Endodermal cell (in vitro differentiated cells): ENCODE measurements around the gene GRID1. TPM values are rescaled to one million over a fixed set of nuclear protein-coding genes. Genes with fewer than 3 reads are reported as not detected.

Source experiments
- DNase-seq: peaks from one replicate; pipeline ENCODE4 v3.0.0-alpha.2; 2017
- H3K27ac ChIP-seq: 2 replicates; pipeline ENCODE4 v1.5.1; 2013; ENCODE audit warnings: mild to moderate bottlenecking, low read depth, low read length, moderate library complexity
- H3K27me3 ChIP-seq: 2 replicates; pipeline ENCODE4 v1.6.1; 2013; ENCODE audit warnings: mild to moderate bottlenecking, low read length, moderate library complexity; ENCODE audit not compliant: insufficient read depth, control insufficient read depth, poor library complexity, severe bottlenecking
- H3K36me3 ChIP-seq: 2 replicates; pipeline ENCODE4 v1.7.0; 2013; ENCODE audit warnings: mild to moderate bottlenecking, low read length, moderate library complexity; ENCODE audit not compliant: control insufficient read depth, insufficient read depth
- H3K4me1 ChIP-seq: one replicate; pipeline ENCODE4 v1.7.0; 2013; ENCODE audit warnings: low read length; ENCODE audit not compliant: control insufficient read depth, insufficient read depth
- H3K4me3 ChIP-seq: 2 replicates; pipeline ENCODE4 v1.5.1; 2013; ENCODE audit warnings: mild to moderate bottlenecking, low read length, moderate library complexity
- H3K9ac ChIP-seq: 2 replicates; pipeline ENCODE4 v1.6.1; 2013; ENCODE audit warnings: mild to moderate bottlenecking, low read length, moderate library complexity; ENCODE audit not compliant: poor library complexity, severe bottlenecking; ENCODE audit errors: extremely low read depth
- H3K9me3 ChIP-seq: 2 replicates; pipeline ENCODE4 v1.6.1; 2013; ENCODE audit warnings: mild to moderate bottlenecking, low read length, moderate library complexity; ENCODE audit not compliant: control insufficient read depth
- H3K27ac Mint-ChIP-seq: 2 replicates; pipeline ENCODE4 v1.8.0; 2020; ENCODE audit warnings: mixed read lengths
- H3K27me3 Mint-ChIP-seq: 2 replicates; pipeline ENCODE4 v1.8.0; 2021; ENCODE audit warnings: mild to moderate bottlenecking, mixed read lengths; ENCODE audit not compliant: insufficient read depth
- H3K36me3 Mint-ChIP-seq: 2 replicates; pipeline ENCODE4 v1.8.0; 2020; ENCODE audit warnings: low read depth, mixed read lengths
- H3K4me1 Mint-ChIP-seq: 2 replicates; pipeline ENCODE4 v1.8.0; 2020; ENCODE audit warnings: mixed read lengths
- H3K4me3 Mint-ChIP-seq: 2 replicates; pipeline ENCODE4 v1.8.0; 2020; ENCODE audit warnings: mild to moderate bottlenecking, moderate library complexity, mixed read lengths
- H3K9me3 Mint-ChIP-seq: 2 replicates; pipeline ENCODE4 v1.8.0; 2020; ENCODE audit warnings: mild to moderate bottlenecking, mixed read lengths
- WGBS, 2 experiments: methylation state at CpG; one replicate each; pipeline versions ENCODE4 v1.1.5 to v1.1.7; 2013; ENCODE audit warnings: missing lambda C conversion rate in 2 of 2, mixed read lengths in 1 of 2; ENCODE audit not compliant: insufficient coverage in 1 of 2, insufficient read length in 1 of 2; 5-methylcytosine and 5-hydroxymethylcytosine counted together
- total RNA-seq, 2 donors: library from RNA; stranded (reverse); fragmentation: NEBNext Ultra II Directional in 1 of 2; extraction: Animal tissue kit (Norgen Biotek cat#: 25700) in 1 of 2; gene quantifications; 2 replicates in 1 of 2; 3 replicates in 1 of 2; pipeline ENCODE4 v1.2.1, GENCODE V29; 2021
- TF ChIP-seq, protein P1 (sequence below): fragments of 200-600 bp; sonication (generic); conservative IDR thresholded peaks from 2 replicates; pipeline ENCODE4 v1.5.0; 2021; ENCODE audit warnings: antibody characterized with exemption, mild to moderate bottlenecking

The GRID1 gene
- total RNA-seq, 2 donors from 2014 or later, result 0.13 to 0.53 TPM

DNA sequence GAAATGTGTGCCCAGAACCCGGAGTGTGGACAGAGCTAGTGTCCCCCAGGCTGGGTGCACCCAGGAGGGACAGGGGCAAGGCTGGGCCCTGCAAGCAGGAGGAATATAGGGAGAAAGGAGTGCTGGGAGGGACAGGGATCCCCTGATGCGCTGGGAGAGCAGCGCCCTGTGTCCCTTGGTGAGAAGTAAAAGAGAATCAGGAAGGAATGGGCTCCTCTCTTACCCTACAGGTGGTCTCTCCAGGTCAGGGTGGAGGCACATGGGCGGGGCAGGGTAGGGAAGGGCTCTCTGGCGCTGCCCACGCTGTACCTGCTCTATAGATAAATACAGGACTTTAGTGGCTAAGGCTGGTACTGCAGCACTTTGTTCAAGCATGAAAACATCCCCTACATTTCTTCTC is 753.8 kb downstream of the GRID1 start:
- no peak overlapping the region for H3K4me3 Mint-ChIP-seq
- H3K27me3 ChIP-seq, result no peaks in the 10 kb centered on the region
- TF ChIP-seq, protein P1, sequence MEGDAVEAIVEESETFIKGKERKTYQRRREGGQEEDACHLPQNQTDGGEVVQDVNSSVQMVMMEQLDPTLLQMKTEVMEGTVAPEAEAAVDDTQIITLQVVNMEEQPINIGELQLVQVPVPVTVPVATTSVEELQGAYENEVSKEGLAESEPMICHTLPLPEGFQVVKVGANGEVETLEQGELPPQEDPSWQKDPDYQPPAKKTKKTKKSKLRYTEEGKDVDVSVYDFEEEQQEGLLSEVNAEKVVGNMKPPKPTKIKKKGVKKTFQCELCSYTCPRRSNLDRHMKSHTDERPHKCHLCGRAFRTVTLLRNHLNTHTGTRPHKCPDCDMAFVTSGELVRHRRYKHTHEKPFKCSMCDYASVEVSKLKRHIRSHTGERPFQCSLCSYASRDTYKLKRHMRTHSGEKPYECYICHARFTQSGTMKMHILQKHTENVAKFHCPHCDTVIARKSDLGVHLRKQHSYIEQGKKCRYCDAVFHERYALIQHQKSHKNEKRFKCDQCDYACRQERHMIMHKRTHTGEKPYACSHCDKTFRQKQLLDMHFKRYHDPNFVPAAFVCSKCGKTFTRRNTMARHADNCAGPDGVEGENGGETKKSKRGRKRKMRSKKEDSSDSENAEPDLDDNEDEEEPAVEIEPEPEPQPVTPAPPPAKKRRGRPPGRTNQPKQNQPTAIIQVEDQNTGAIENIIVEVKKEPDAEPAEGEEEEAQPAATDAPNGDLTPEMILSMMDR, result peak; percentile 68
- no peaks in the 10 kb centered on the region for H3K9me3 Mint-ChIP-seq
- H3K4me3 ChIP-seq, result no peak overlapping the region
- H3K4me1 ChIP-seq, result no peaks in the 10 kb centered on the region
- no peaks in the 10 kb centered on the region for H3K27me3 Mint-ChIP-seq
- no peaks in the 10 kb centered on the region for H3K9me3 ChIP-seq
- H3K9ac ChIP-seq, result no peak overlapping the region
- H3K36me3 Mint-ChIP-seq, result no peaks in the 10 kb centered on the region
- WGBS, 2 experiments, result 89 to 100% methylated on average over 3 to 6 of the region's 6 CpGs
- DNase-seq, result peak; percentile 74
- peaks cover 6% of the 10 kb centered on the region for H3K4me1 Mint-ChIP-seq
- H3K36me3 ChIP-seq, result no peaks in the 10 kb centered on the region
- no peak overlapping the region for H3K27ac Mint-ChIP-seq
- H3K27ac ChIP-seq, result no peak overlapping the region

DNA sequence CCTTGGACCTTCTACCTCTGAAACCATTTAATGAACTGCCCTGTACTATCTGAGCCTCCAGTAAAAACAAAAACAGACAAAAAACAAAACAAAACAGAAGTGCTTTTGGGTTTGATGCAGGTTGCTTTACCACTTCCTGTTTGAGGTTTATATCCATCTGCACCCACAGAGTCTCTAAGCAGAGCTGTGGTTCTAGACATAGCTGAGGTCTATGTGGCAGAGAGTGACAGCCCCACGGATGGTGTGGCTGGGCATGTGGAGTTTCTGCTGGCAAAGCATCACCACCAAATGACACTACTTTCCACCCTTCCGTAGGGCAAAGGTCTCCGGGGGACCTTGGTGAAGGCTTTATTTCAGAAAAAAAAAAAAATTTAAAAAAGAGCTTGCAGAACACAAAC is 754.2 kb downstream of the GRID1 start:
- H3K27ac Mint-ChIP-seq, result no peak overlapping the region
- WGBS, 2 experiments, result 93% methylated on average over 3 of the region's 3 CpGs; no CpG with 5 or more reads in 1 of the 2 experiments
- TF ChIP-seq, protein P1, result no peak

DNA sequence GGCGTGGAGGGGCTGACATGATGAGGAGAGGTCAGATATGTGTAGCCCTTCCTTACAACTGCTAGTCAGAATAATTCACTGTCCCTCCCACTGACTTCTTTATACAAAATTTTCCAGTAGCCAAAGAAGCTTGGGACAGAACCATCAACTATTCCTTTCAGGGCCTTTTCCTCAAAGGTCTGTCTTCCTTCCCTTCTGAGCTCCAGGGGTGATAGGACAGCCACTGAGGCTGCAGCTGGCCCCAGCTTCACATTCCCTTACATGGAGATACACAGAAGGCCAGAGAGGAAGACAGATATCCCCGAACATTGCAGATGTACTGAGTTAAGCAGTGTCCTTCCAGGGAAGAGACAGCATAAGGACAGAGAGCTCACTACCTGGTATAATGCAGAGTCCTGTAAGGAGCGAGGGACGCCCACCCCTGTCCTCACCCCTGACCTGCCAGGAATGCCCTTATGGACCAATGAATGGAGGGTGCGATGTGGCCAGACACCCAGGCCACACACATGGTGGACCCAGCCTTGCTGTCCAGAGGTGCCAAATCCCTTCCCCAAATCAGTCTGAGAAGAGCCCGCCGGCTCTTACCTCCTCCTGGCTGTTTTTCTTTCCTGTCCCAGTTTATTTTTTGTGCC is 754.7 kb downstream of the GRID1 start:
- Histone ChIP-seq H3K4me3 (no peak overlapping the region), H3K27me3 (no peaks in the 10 kb centered on the region), H3K9me3 (no peaks in the 10 kb centered on the region), H3K36me3 (no peaks in the 10 kb centered on the region), H3K27ac (no peak overlapping the region), H3K4me1 (no peaks in the 10 kb centered on the region), H3K9ac (no peak overlapping the region)
- H3K4me3 Mint-ChIP-seq, result no peak overlapping the region
- TF ChIP-seq, protein P1, result no peak
- no peaks in the 10 kb centered on the region for H3K36me3 Mint-ChIP-seq
- peak; percentile 22 for DNase-seq
- WGBS, 2 experiments, result 93 to 94% methylated on average over 5 to 7 of the region's 7 CpGs
- H3K27ac Mint-ChIP-seq, result no peak overlapping the region
- peaks cover 6% of the 10 kb centered on the region for H3K4me1 Mint-ChIP-seq
- no peaks in the 10 kb centered on the region for H3K27me3 Mint-ChIP-seq
- peaks cover 2% of the 10 kb centered on the region for H3K9me3 Mint-ChIP-seq

More for the DNA sequence above, 754.2 kb downstream of the GRID1 start:
- H3K9me3 Mint-ChIP-seq, result peaks cover 2% of the 10 kb centered on the region
- Histone ChIP-seq H3K9ac (no peak overlapping the region), H3K9me3 (no peaks in the 10 kb centered on the region), H3K27ac (no peak overlapping the region), H3K4me3 (no peak overlapping the region), H3K4me1 (no peaks in the 10 kb centered on the region), H3K36me3 (no peaks in the 10 kb centered on the region), H3K27me3 (no peaks in the 10 kb centered on the region)
- H3K27me3 Mint-ChIP-seq, result no peaks in the 10 kb centered on the region
- H3K4me3 Mint-ChIP-seq, result no peak overlapping the region
- no peaks in the 10 kb centered on the region for H3K36me3 Mint-ChIP-seq
- DNase-seq, result peak; percentile 24
- H3K4me1 Mint-ChIP-seq, result peaks cover 6% of the 10 kb centered on the region
